K562 (cell line): ENCODE results near the gene UBE2J2. TPM values are rescaled to one million over a fixed set of nuclear protein-coding genes. Genes with fewer than 3 reads are reported as not detected.

Experiments used
- ETV6 ChIP-seq, 3 experiments: fragments of 150-350 bp in 1 of 3; sonication (generic) in 1 of 3; formaldehyde crosslinking in 1 of 3; IDR thresholded peaks; 2 replicates each; pipeline versions ENCODE4 v1.6.1 to v1.8.0; 2014 to 2022; ENCODE audit warnings: borderline replicate concordance in 2 of 3, low read depth in 2 of 3, antibody characterized with exemption in 1 of 3, low read length in 1 of 3, mild to moderate bottlenecking in 1 of 3, missing genetic modification reagents in 1 of 3
- GATAD2B ChIP-seq: fragments of 450-650 bp; IDR thresholded peaks from 2 replicates; pipeline ENCODE4 v1.6.1; 2017; ENCODE audit warnings: mild to moderate bottlenecking, borderline replicate concordance
- JUND ChIP-seq, 2 experiments: IDR thresholded peaks; 2 replicates in 1 of 2; 3 replicates in 1 of 2; pipeline ENCODE4 v1.6.1; 2011; ENCODE audit warnings: borderline replicate concordance in 2 of 2, low read depth in 2 of 2, low read length in 2 of 2, improper control_type of control experiment in 1 of 2, missing biosample characterization in 1 of 2, missing genetic modification characterization in 1 of 2, missing genetic modification reagents in 1 of 2
- RFX1 ChIP-seq: fragments of 450-650 bp; IDR thresholded peaks from 2 replicates; pipeline ENCODE4 v1.6.1; 2016; ENCODE audit warnings: mild to moderate bottlenecking, moderate library complexity
- polyA plus RNA-seq, 8 experiments: library from polyadenylated mRNA; depleted of rRNA in 4 of 8; stranded (reverse) in 5 of 8; unstranded in 3 of 8; fragments of >200 nt; fragmentation: Nextera tagmentation in 2 of 8; fragmentation: Illumina TruSeq in 1 of 8; extraction: Ambion mirVana in 2 of 8; extraction: Trizol in 1 of 8; gene quantifications; 2 replicates each; pipeline versions ENCODE4 v1.2.1 to v1.2.3, GENCODE V29; 2011 to 2014; ENCODE audit warnings: inconsistent platforms in 1 of 8, missing spikeins in 1 of 8
- total RNA-seq, 7 experiments: library from RNA; depleted of rRNA in 6 of 7; stranded (reverse); fragments of >200 nt in 6 of 7; fragmentation: Illumina TruSeq in 2 of 7; extraction: Trizol in 2 of 7; gene quantifications; 2 replicates each; pipeline versions ENCODE4 v1.2.1 to v1.2.3, GENCODE V29; 2011 to 2021; ENCODE audit warnings: low replicate concordance in 1 of 7
- TF ChIP-seq, protein P1 (sequence below): fragments of 450-650 bp; IDR thresholded peaks from 2 replicates; pipeline ENCODE4 v1.6.1; 2016; ENCODE audit warnings: mild to moderate bottlenecking, moderate library complexity
- TF ChIP-seq, protein P2 (sequence below): sonication (generic); formaldehyde crosslinking; IDR thresholded peaks from 2 replicates; pipeline ENCODE4 v1.8.0; 2022; ENCODE audit warnings: missing genetic modification reagents, mild to moderate bottlenecking, moderate library complexity, borderline replicate concordance
- TF ChIP-seq, protein P3 (sequence below): fragments of 450-650 bp; IDR thresholded peaks from 2 replicates; pipeline ENCODE4 v1.6.1; 2018; ENCODE audit not compliant: partially characterized antibody

Gene UBE2J2
- total and polyA plus RNA-seq, 9 of the 15 experiments (the other 6 are each of a cell fraction or from before 2014, with no cell fraction given), result 0.93 to 112 (median 75.5) TPM

DNA sequence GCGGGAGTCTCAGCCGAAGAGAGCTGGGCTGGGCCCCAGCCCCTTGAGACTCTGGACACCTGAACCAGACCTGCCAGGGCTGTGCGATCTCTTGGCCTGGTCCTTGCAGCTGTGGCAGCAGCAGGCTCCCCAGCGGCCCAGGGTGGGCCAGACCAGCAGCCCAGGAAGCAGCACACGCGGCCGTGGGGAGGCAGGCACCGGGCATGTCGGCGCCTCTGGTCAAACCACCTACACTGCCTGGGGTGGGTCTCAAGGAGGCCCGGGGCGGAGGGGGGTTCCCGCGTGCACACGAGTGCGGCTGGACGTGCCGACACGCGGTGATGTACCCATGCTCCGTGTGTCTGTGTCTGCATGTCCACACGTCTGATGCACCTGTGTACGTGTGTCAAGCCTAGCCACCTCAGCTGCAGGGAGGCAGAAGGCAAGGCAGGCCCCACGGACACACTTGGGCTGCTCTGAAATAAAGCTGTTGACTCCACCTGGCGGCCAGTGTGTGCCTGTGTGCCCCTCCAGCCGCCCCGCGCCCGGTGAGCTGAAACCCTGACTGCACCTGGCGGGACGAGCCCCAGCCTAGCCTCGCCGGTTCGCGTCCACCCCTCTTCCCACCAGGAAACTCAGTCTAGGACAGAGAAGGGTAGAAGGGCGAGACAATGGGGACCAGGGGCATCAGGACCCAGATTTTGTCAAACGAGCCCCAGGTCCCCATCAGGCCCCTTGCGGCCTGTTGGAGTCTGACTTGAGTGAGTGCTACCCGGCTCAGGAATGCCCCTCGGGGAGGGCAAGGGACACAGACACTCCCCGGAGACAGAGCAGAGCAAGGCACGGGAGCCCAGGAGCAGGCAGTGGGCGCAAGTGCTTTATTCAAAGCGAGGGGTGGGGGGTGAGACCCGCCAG, 18.1 kb upstream of the UBE2J2 start (continued):
- TF ChIP-seq, protein P1, sequence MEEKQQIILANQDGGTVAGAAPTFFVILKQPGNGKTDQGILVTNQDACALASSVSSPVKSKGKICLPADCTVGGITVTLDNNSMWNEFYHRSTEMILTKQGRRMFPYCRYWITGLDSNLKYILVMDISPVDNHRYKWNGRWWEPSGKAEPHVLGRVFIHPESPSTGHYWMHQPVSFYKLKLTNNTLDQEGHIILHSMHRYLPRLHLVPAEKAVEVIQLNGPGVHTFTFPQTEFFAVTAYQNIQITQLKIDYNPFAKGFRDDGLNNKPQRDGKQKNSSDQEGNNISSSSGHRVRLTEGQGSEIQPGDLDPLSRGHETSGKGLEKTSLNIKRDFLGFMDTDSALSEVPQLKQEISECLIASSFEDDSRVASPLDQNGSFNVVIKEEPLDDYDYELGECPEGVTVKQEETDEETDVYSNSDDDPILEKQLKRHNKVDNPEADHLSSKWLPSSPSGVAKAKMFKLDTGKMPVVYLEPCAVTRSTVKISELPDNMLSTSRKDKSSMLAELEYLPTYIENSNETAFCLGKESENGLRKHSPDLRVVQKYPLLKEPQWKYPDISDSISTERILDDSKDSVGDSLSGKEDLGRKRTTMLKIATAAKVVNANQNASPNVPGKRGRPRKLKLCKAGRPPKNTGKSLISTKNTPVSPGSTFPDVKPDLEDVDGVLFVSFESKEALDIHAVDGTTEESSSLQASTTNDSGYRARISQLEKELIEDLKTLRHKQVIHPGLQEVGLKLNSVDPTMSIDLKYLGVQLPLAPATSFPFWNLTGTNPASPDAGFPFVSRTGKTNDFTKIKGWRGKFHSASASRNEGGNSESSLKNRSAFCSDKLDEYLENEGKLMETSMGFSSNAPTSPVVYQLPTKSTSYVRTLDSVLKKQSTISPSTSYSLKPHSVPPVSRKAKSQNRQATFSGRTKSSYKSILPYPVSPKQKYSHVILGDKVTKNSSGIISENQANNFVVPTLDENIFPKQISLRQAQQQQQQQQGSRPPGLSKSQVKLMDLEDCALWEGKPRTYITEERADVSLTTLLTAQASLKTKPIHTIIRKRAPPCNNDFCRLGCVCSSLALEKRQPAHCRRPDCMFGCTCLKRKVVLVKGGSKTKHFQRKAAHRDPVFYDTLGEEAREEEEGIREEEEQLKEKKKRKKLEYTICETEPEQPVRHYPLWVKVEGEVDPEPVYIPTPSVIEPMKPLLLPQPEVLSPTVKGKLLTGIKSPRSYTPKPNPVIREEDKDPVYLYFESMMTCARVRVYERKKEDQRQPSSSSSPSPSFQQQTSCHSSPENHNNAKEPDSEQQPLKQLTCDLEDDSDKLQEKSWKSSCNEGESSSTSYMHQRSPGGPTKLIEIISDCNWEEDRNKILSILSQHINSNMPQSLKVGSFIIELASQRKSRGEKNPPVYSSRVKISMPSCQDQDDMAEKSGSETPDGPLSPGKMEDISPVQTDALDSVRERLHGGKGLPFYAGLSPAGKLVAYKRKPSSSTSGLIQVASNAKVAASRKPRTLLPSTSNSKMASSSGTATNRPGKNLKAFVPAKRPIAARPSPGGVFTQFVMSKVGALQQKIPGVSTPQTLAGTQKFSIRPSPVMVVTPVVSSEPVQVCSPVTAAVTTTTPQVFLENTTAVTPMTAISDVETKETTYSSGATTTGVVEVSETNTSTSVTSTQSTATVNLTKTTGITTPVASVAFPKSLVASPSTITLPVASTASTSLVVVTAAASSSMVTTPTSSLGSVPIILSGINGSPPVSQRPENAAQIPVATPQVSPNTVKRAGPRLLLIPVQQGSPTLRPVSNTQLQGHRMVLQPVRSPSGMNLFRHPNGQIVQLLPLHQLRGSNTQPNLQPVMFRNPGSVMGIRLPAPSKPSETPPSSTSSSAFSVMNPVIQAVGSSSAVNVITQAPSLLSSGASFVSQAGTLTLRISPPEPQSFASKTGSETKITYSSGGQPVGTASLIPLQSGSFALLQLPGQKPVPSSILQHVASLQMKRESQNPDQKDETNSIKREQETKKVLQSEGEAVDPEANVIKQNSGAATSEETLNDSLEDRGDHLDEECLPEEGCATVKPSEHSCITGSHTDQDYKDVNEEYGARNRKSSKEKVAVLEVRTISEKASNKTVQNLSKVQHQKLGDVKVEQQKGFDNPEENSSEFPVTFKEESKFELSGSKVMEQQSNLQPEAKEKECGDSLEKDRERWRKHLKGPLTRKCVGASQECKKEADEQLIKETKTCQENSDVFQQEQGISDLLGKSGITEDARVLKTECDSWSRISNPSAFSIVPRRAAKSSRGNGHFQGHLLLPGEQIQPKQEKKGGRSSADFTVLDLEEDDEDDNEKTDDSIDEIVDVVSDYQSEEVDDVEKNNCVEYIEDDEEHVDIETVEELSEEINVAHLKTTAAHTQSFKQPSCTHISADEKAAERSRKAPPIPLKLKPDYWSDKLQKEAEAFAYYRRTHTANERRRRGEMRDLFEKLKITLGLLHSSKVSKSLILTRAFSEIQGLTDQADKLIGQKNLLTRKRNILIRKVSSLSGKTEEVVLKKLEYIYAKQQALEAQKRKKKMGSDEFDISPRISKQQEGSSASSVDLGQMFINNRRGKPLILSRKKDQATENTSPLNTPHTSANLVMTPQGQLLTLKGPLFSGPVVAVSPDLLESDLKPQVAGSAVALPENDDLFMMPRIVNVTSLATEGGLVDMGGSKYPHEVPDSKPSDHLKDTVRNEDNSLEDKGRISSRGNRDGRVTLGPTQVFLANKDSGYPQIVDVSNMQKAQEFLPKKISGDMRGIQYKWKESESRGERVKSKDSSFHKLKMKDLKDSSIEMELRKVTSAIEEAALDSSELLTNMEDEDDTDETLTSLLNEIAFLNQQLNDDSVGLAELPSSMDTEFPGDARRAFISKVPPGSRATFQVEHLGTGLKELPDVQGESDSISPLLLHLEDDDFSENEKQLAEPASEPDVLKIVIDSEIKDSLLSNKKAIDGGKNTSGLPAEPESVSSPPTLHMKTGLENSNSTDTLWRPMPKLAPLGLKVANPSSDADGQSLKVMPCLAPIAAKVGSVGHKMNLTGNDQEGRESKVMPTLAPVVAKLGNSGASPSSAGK, result no peak
- TF ChIP-seq RFX1, result no peak
- TF ChIP-seq, protein P2, sequence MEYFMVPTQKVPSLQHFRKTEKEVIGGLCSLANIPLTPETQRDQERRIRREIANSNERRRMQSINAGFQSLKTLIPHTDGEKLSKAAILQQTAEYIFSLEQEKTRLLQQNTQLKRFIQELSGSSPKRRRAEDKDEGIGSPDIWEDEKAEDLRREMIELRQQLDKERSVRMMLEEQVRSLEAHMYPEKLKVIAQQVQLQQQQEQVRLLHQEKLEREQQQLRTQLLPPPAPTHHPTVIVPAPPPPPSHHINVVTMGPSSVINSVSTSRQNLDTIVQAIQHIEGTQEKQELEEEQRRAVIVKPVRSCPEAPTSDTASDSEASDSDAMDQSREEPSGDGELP (CRISPR knock-in tag), result peak; percentile 41; the same call in 1 of the 2 replicates
- no peak for TF ChIP-seq ETV6 (IDR thresholded peaks at IDR 0.05; ENCODE audit: borderline replicate concordance in 1 of 2, low read depth in 2 of 2, low read length in 1 of 2)
- TF ChIP-seq ETV6 (CRISPR knock-in tag; IDR thresholded peaks at IDR 0.05; ENCODE audit: borderline replicate concordance), result no peak
- no peak for TF ChIP-seq GATAD2B
- TF ChIP-seq, protein P3, sequence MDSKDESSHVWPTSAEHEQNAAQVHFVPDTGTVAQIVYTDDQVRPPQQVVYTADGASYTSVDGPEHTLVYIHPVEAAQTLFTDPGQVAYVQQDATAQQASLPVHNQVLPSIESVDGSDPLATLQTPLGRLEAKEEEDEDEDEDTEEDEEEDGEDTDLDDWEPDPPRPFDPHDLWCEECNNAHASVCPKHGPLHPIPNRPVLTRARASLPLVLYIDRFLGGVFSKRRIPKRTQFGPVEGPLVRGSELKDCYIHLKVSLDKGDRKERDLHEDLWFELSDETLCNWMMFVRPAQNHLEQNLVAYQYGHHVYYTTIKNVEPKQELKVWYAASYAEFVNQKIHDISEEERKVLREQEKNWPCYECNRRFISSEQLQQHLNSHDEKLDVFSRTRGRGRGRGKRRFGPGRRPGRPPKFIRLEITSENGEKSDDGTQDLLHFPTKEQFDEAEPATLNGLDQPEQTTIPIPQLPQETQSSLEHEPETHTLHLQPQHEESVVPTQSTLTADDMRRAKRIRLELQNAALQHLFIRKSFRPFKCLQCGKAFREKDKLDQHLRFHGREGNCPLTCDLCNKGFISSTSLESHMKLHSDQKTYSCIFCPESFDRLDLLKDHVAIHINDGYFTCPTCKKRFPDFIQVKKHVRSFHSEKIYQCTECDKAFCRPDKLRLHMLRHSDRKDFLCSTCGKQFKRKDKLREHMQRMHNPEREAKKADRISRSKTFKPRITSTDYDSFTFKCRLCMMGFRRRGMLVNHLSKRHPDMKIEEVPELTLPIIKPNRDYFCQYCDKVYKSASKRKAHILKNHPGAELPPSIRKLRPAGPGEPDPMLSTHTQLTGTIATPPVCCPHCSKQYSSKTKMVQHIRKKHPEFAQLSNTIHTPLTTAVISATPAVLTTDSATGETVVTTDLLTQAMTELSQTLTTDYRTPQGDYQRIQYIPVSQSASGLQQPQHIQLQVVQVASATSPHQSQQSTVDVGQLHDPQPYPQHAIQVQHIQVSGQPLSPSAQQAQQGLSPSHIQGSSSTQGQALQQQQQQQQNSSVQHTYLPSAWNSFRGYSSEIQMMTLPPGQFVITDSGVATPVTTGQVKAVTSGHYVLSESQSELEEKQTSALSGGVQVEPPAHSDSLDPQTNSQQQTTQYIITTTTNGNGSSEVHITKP, result peak; percentile 95
- 0 out of 2 replicates have a peak, but pooled peaks have one; percentile 21 for TF ChIP-seq JUND (IDR thresholded peaks at IDR 0.05; ENCODE audit: borderline replicate concordance, low read depth, low read length)
- no peak for TF ChIP-seq JUND (tag; IDR thresholded peaks at IDR 0.05; ENCODE audit: borderline replicate concordance, low read depth, low read length)
